HEK293 (cell line): ENCODE data around the gene NR1H2.
A peak's percentile ranks its signal among the peaks of the same experiment; 100 is the strongest.

Experiments
- CTCF ChIA-PET: fragments of 350-600 bp; formaldehyde crosslinking; extraction: SDS; loops from one replicate; lab custom pipeline; 2021; ENCODE audit warnings: antibody characterized with exemption; lab: Yijun Ruan, JAX
- POLR2A ChIA-PET: fragments of 300-600 bp; formaldehyde crosslinking; extraction: SDS; loops from one replicate; lab custom pipeline; 2020; ENCODE audit warnings: antibody characterized with exemption, inconsistent platforms; lab: Yijun Ruan, JAX
- H3K27ac ChIP-seq: fragments of 200-500 bp; sonication (Bioruptor generic); 2 replicates; pipeline ENCODE4 v1.5.1; 2014; ENCODE audit warnings: low read depth, low read length, control low read depth, inconsistent platforms; ENCODE audit errors: extremely low read depth
- H3K36me3 ChIP-seq, 2 experiments: fragments of 200-500 bp in 1 of 2; sonication (Bioruptor generic) in 1 of 2; 1 replicate in 1 of 2; 2 replicates in 1 of 2; pipeline ENCODE4 v1.5.1; 2014 to 2017; ENCODE audit warnings: inconsistent platforms in 2 of 2, low read length in 2 of 2; ENCODE audit not compliant: control insufficient read depth in 2 of 2, insufficient read depth in 1 of 2
- H3K4me1 ChIP-seq: fragments of 200-500 bp; sonication (Bioruptor generic); 2 replicates; pipeline ENCODE4 v1.5.1; 2014; ENCODE audit warnings: mild to moderate bottlenecking, low read length, inconsistent platforms; ENCODE audit not compliant: control insufficient read depth, insufficient read depth
- H3K4me3 ChIP-seq: 2 replicates; pipeline ENCODE4 v1.5.1; 2011; ENCODE audit warnings: low read depth, mild to moderate bottlenecking, control low read depth, low read length, moderate library complexity
- H3K9me3 ChIP-seq: fragments of 200-500 bp; sonication (Bioruptor generic); 2 replicates; pipeline ENCODE4 v1.5.1; 2014; ENCODE audit warnings: low read depth, low read length, inconsistent platforms; ENCODE audit not compliant: control insufficient read depth, insufficient read depth
- EGR2 ChIP-seq: fragments of 450-650 bp; formaldehyde crosslinking; IDR thresholded peaks from 2 replicates; pipeline ENCODE4 v1.5.1; 2016; ENCODE audit warnings: low read depth, missing biosample characterization, missing genetic modification characterization
- GLI4 ChIP-seq: fragments of 450-650 bp; formaldehyde crosslinking; IDR thresholded peaks from 2 replicates; pipeline ENCODE4 v1.5.1; 2016; ENCODE audit warnings: missing biosample characterization, missing genetic modification characterization
- SP2 ChIP-seq: fragments of 450-650 bp; formaldehyde crosslinking; IDR thresholded peaks from 2 replicates; pipeline ENCODE4 v1.5.1; 2016; ENCODE audit warnings: missing biosample characterization, missing genetic modification characterization
- SP3 ChIP-seq: fragments of 450-650 bp; formaldehyde crosslinking; IDR thresholded peaks from 2 replicates; pipeline ENCODE4 v1.5.1; 2016; ENCODE audit warnings: missing biosample characterization, missing genetic modification characterization
- ZFHX2 ChIP-seq: fragments of 450-650 bp; formaldehyde crosslinking; conservative IDR thresholded peaks from 2 replicates; pipeline ENCODE4 v1.5.1; 2016; ENCODE audit warnings: missing biosample characterization, missing genetic modification characterization
- ZFP69B ChIP-seq: fragments of 450-650 bp; formaldehyde crosslinking; IDR thresholded peaks from 2 replicates; pipeline ENCODE4 v1.5.1; 2016; ENCODE audit warnings: missing biosample characterization, missing genetic modification characterization
- ZNF112 ChIP-seq: fragments of 450-650 bp; formaldehyde crosslinking; IDR thresholded peaks from 2 replicates; pipeline ENCODE4 v1.5.0; 2017; ENCODE audit warnings: missing biosample characterization, missing genetic modification characterization
- ZNF341 ChIP-seq: fragments of 450-650 bp; formaldehyde crosslinking; IDR thresholded peaks from 2 replicates; pipeline ENCODE4; 2016; ENCODE audit warnings: low read depth, missing biosample characterization, missing genetic modification characterization
- ZSCAN16 ChIP-seq: fragments of 450-650 bp; formaldehyde crosslinking; IDR thresholded peaks from 2 replicates; pipeline ENCODE4 v1.5.1; 2016; ENCODE audit warnings: missing biosample characterization, missing genetic modification characterization
- ZSCAN30 ChIP-seq: fragments of 450-650 bp; IDR thresholded peaks from 2 replicates; pipeline ENCODE4 v1.5.1; 2018; ENCODE audit warnings: missing biosample characterization, mild to moderate bottlenecking, missing genetic modification characterization, moderate library complexity
- TF ChIP-seq, protein P1 (sequence below): fragments of 450-650 bp; formaldehyde crosslinking; IDR thresholded peaks from 2 replicates; pipeline ENCODE4; 2016; ENCODE audit warnings: missing biosample characterization, missing genetic modification characterization
- TF ChIP-seq, protein P2 (sequence below): fragments of 450-650 bp; formaldehyde crosslinking; conservative IDR thresholded peaks from 2 replicates; pipeline ENCODE4 v1.5.1; 2016; ENCODE audit warnings: low read depth, missing biosample characterization, missing genetic modification characterization
- TF ChIP-seq, protein P3 (sequence below): fragments of 450-650 bp; formaldehyde crosslinking; IDR thresholded peaks from 2 replicates; pipeline ENCODE4 v1.5.1; 2017; ENCODE audit warnings: missing biosample characterization, missing genetic modification characterization
- TF ChIP-seq, protein P4 (sequence below): fragments of 450-650 bp; formaldehyde crosslinking; IDR thresholded peaks from 2 replicates; pipeline ENCODE4 v1.5.1; 2016; ENCODE audit warnings: missing biosample characterization, missing genetic modification characterization

NR1H2 gene

DNA sequence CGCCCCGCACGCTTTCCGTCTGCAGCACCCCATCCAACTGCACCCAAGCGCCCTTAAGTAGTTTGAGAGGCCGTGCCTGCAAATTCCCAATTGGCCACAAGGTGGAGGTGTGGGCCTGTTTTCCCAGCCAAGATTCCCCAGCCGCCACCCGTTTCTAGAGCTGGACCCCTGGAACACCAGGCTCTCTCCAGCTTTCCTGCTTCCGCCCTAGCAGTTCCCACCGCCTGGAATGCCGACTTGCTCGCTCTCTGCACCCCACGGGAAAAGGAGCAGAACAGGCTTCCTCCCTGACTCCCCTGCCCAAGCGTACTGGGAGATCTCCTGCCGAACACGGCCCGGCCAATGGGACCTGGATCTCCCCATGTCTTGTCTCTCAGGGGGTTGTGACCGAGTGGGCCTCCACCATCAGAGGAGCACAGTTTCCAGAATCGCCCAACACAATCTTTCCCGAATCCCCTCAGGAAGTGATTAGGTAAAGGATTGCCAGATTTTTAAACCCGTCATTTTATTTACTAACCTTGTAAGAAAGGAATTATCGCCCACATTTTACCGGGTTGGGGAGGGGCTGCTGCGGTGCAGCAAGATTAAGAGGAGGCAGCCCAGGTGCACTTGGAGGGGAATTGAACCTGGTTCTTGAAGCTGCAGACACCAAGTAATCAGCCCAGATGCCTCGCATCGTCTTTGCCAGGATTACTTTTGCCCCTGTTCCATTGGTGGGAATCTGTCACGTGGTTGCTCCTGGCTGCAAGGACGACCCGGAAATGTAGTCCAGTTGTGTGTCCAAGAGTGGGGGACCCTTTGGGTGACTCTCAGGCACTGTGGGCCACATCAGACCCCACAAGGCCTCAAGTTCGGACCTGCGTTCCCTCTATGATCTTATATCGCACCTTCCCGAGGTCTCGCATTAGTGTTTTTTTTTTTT is 7.3 kb upstream of the NR1H2 start (continued):
- no peak for TF ChIP-seq ZFHX2 (tag by site-specific recombination)
- TF ChIP-seq, protein P1, sequence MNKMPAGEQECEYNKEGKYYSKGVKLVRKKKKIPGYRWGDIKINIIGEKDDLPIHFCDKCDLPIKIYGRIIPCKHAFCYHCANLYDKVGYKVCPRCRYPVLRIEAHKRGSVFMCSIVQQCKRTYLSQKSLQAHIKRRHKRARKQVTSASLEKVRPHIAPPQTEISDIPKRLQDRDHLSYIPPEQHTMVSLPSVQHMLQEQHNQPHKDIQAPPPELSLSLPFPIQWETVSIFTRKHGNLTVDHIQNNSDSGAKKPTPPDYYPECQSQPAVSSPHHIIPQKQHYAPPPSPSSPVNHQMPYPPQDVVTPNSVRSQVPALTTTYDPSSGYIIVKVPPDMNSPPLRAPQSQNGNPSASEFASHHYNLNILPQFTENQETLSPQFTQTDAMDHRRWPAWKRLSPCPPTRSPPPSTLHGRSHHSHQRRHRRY (tag by site-specific recombination): no peak

DNA sequence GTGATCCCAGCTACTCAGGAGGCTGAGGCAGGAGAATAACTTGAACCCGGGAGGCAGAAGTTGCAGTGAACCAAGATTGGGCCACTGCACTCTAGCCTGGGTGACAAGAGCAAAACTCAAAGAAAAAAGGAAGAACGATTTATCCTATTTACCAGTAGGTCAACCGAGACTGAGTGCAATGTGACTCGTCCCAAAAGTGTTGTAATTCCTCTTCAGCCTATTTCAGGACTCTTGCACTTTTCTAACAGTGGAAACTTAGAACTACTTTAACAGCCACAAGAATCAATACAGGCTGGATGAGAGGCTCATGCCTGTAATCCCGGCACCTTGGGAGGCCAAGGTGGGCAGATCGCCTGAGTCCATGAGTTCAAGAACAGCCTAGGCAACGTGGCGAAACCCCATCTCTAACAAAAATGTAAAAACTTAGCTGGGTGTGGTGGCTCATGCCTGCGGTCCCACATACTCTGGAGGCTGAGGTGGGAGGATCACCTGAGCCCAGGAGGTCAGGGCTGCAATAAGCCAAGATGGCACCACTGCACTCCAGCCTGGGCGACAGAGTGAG is 4.3 kb upstream of the NR1H2 start:
- H3K36me3 ChIP-seq: no peaks in the 10 kb centered on the region
- H3K4me3 ChIP-seq: no peak overlapping the region
- POLR2A ChIA-PET: no interaction called here
- no peaks in the 10 kb centered on the region for H3K4me1 ChIP-seq
- CTCF ChIA-PET: interaction anchor here (6.5 kb wide), 1 partner anchor 90 kb away, joined by 99 read pairs; no protein-coding TSS in a partner anchor
- TF ChIP-seq, protein P2, sequence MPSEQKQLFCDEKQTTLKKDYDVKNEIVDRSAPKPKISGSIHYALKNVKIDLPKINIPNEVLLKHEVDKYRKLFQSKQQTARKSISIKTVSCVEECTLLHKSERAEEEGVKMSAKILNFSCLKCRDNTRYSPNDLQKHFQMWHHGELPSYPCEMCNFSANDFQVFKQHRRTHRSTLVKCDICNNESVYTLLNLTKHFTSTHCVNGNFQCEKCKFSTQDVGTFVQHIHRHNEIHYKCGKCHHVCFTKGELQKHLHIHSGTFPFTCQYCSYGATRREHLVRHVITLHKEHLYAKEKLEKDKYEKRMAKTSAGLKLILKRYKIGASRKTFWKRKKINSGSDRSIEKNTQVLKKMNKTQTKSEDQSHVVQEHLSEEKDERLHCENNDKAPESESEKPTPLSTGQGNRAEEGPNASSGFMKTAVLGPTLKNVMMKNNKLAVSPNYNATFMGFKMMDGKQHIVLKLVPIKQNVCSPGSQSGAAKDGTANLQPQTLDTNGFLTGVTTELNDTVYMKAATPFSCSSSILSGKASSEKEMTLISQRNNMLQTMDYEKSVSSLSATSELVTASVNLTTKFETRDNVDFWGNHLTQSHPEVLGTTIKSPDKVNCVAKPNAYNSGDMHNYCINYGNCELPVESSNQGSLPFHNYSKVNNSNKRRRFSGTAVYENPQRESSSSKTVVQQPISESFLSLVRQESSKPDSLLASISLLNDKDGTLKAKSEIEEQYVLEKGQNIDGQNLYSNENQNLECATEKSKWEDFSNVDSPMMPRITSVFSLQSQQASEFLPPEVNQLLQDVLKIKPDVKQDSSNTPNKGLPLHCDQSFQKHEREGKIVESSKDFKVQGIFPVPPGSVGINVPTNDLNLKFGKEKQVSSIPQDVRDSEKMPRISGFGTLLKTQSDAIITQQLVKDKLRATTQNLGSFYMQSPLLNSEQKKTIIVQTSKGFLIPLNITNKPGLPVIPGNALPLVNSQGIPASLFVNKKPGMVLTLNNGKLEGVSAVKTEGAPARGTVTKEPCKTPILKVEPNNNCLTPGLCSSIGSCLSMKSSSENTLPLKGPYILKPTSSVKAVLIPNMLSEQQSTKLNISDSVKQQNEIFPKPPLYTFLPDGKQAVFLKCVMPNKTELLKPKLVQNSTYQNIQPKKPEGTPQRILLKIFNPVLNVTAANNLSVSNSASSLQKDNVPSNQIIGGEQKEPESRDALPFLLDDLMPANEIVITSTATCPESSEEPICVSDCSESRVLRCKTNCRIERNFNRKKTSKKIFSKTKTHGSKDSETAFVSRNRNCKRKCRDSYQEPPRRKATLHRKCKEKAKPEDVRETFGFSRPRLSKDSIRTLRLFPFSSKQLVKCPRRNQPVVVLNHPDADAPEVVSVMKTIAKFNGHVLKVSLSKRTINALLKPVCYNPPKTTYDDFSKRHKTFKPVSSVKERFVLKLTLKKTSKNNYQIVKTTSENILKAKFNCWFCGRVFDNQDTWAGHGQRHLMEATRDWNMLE: no peak
- TF ChIP-seq ZSCAN16 (tag by site-specific recombination): no peak
- no peaks in the 10 kb centered on the region for H3K9me3 ChIP-seq
- no peak overlapping the region for H3K27ac ChIP-seq

DNA sequence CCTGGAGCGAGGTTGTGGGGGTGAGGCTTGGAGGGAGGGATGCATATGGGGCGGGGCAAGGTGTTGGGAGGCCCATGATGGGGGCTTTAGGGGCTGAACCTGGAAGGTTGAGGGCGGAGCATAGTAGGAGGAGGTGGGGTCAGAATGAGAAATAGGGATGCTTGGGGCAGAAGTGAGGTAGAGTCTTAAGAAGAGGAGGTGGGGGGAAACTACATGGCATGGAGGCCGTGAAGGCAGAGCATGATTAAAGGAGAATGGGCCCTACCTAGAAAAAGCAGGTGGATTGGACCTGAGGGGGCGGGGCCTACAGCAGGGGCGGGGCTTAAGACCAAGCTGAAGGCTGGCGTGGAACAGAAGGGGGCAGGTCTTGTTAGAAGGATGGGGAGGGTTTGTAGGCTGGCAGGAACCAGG is 799 bp downstream of the NR1H2 start:
- Histone ChIP-seq H3K4me3 (peak overlapping the region; percentile 20), H3K27ac (no peak overlapping the region), H3K4me1 (no peaks in the 10 kb centered on the region), H3K9me3 (no peaks in the 10 kb centered on the region), H3K36me3 (peaks cover 7 to 47% of the 10 kb centered on the region in 2 experiments; a peak in 2 of 3 replicates)
- CTCF ChIA-PET: interaction anchor here (1.2 kb wide), 1 partner anchor 48 kb away, joined by 4 read pairs; the partner anchor contains the start of gene KCNC3
- POLR2A ChIA-PET: no interaction called here
- TF ChIP-seq EGR2 (tag by site-specific recombination) (0 out of 2 replicates have a peak, but pooled peaks have one; percentile 19), SP2 (peak; percentile 46; the same call in 1 of the 2 replicates), SP3 (tag by site-specific recombination) (peak; percentile 47; the same call in 1 of the 2 replicates), ZNF112 (tag by site-specific recombination) (no peak), GLI4 (tag by site-specific recombination) (0 out of 2 replicates have a peak, but pooled peaks have one; percentile 40), ZFP69B (tag by site-specific recombination) (no peak), ZNF341 (tag by site-specific recombination) (no peak), ZSCAN30 (tag by site-specific recombination) (no peak)
- TF ChIP-seq, protein P3, sequence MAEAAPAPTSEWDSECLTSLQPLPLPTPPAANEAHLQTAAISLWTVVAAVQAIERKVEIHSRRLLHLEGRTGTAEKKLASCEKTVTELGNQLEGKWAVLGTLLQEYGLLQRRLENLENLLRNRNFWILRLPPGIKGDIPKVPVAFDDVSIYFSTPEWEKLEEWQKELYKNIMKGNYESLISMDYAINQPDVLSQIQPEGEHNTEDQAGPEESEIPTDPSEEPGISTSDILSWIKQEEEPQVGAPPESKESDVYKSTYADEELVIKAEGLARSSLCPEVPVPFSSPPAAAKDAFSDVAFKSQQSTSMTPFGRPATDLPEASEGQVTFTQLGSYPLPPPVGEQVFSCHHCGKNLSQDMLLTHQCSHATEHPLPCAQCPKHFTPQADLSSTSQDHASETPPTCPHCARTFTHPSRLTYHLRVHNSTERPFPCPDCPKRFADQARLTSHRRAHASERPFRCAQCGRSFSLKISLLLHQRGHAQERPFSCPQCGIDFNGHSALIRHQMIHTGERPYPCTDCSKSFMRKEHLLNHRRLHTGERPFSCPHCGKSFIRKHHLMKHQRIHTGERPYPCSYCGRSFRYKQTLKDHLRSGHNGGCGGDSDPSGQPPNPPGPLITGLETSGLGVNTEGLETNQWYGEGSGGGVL: 0 out of 2 replicates have a peak, but pooled peaks have one; percentile 8
- TF ChIP-seq, protein P4, sequence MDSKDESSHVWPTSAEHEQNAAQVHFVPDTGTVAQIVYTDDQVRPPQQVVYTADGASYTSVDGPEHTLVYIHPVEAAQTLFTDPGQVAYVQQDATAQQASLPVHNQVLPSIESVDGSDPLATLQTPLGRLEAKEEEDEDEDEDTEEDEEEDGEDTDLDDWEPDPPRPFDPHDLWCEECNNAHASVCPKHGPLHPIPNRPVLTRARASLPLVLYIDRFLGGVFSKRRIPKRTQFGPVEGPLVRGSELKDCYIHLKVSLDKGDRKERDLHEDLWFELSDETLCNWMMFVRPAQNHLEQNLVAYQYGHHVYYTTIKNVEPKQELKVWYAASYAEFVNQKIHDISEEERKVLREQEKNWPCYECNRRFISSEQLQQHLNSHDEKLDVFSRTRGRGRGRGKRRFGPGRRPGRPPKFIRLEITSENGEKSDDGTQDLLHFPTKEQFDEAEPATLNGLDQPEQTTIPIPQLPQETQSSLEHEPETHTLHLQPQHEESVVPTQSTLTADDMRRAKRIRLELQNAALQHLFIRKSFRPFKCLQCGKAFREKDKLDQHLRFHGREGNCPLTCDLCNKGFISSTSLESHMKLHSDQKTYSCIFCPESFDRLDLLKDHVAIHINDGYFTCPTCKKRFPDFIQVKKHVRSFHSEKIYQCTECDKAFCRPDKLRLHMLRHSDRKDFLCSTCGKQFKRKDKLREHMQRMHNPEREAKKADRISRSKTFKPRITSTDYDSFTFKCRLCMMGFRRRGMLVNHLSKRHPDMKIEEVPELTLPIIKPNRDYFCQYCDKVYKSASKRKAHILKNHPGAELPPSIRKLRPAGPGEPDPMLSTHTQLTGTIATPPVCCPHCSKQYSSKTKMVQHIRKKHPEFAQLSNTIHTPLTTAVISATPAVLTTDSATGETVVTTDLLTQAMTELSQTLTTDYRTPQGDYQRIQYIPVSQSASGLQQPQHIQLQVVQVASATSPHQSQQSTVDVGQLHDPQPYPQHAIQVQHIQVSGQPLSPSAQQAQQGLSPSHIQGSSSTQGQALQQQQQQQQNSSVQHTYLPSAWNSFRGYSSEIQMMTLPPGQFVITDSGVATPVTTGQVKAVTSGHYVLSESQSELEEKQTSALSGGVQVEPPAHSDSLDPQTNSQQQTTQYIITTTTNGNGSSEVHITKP (tag by site-specific recombination): peak; percentile 73
